H9 (cell line): Measurements from ENCODE around the gene APBA3. TPM values are rescaled to one million over a fixed set of nuclear protein-coding genes. Genes with fewer than 3 reads are reported as not detected.

Experiments used
- DNase-seq: peaks from one replicate; pipeline ENCODE4 v3.0.0-alpha.2; 2017
- H2AFZ ChIP-seq: one replicate; pipeline ENCODE4 v1.6.1; 2013; ENCODE audit warnings: mild to moderate bottlenecking, low read length, control low read depth, moderate library complexity
- H2AK5ac ChIP-seq: 2 replicates; pipeline ENCODE4 v1.6.1; 2013; ENCODE audit warnings: low read length, control low read depth, mixed read lengths; ENCODE audit not compliant: insufficient read length
- H2BK120ac ChIP-seq: one replicate; pipeline ENCODE4 v1.6.1; 2013; ENCODE audit warnings: low read depth, mild to moderate bottlenecking, low read length, control low read depth, inconsistent platforms; ENCODE audit not compliant: poor library complexity, severe bottlenecking
- H2BK12ac ChIP-seq: 2 replicates; pipeline ENCODE4 v1.6.1; 2013; ENCODE audit warnings: low read length, control low read depth, mixed read lengths, low read depth; ENCODE audit not compliant: insufficient read length
- H2BK15ac ChIP-seq: 2 replicates; pipeline ENCODE4 v1.6.1; 2013; ENCODE audit warnings: low read depth, low read length, control low read depth
- H2BK20ac ChIP-seq: one replicate; pipeline ENCODE4 v1.6.1; 2013; ENCODE audit warnings: low read depth, mild to moderate bottlenecking, low read length, control low read depth, inconsistent platforms; ENCODE audit not compliant: poor library complexity, severe bottlenecking
- H2BK5ac ChIP-seq: 2 replicates; pipeline ENCODE4 v1.6.1; 2013; ENCODE audit warnings: low read length, control low read depth, mixed read lengths; ENCODE audit not compliant: insufficient read length
- H3K14ac ChIP-seq: 2 replicates; pipeline ENCODE4 v1.6.1; 2013; ENCODE audit warnings: low read length, control low read depth; ENCODE audit not compliant: insufficient read depth
- H3K18ac ChIP-seq: 2 replicates; pipeline ENCODE4 v1.6.1; 2013; ENCODE audit warnings: low read depth, mild to moderate bottlenecking, mixed read lengths, low read length, control low read depth; ENCODE audit not compliant: insufficient read length
- H3K23ac ChIP-seq: 2 replicates; pipeline ENCODE4 v1.6.1; 2013; ENCODE audit warnings: low read length, control low read depth, mixed read lengths, low read depth; ENCODE audit not compliant: insufficient read length
- H3K23me2 ChIP-seq: 2 replicates; pipeline ENCODE4 v1.6.1; 2013; ENCODE audit warnings: low read depth, mild to moderate bottlenecking, mixed read lengths, low read length, control low read depth; ENCODE audit not compliant: insufficient read length, poor library complexity, severe bottlenecking
- H3K27ac ChIP-seq: 2 replicates; pipeline ENCODE4 v1.5.1; 2013; ENCODE audit warnings: low read length, control low read depth, mixed read lengths, low read depth; ENCODE audit not compliant: insufficient read length
- H3K27me3 ChIP-seq: 2 replicates; pipeline ENCODE4 v1.6.1; 2013; ENCODE audit warnings: low read length, control low read depth, inconsistent platforms; ENCODE audit not compliant: insufficient read depth
- H3K4ac ChIP-seq: 2 replicates; pipeline ENCODE4 v1.6.1; 2013; ENCODE audit warnings: low read depth, mild to moderate bottlenecking, control low read depth, inconsistent platforms, low read length, moderate library complexity
- H3K4me1 ChIP-seq: 2 replicates; pipeline ENCODE4 v1.6.1; 2013; ENCODE audit warnings: low read length, control low read depth, inconsistent platforms; ENCODE audit not compliant: insufficient read depth
- H3K4me2 ChIP-seq: 2 replicates; pipeline ENCODE4 v1.6.1; 2013; ENCODE audit warnings: low read length, control low read depth, mixed read lengths; ENCODE audit not compliant: insufficient read length, insufficient read depth
- H3K56ac ChIP-seq: 2 replicates; pipeline ENCODE4 v1.6.1; 2013; ENCODE audit warnings: low read depth, mild to moderate bottlenecking, mixed read lengths, low read length, control low read depth; ENCODE audit not compliant: insufficient read length
- H3K79me1 ChIP-seq: 2 replicates; pipeline ENCODE4 v1.6.1; 2013; ENCODE audit warnings: low read depth, mild to moderate bottlenecking, moderate library complexity, low read length, control low read depth, inconsistent platforms; ENCODE audit not compliant: insufficient read depth, poor library complexity, severe bottlenecking
- H3K79me2 ChIP-seq: 2 replicates; pipeline ENCODE4 v1.6.1; 2013; ENCODE audit warnings: low read length, control low read depth, inconsistent platforms; ENCODE audit not compliant: insufficient read depth
- H3K9ac ChIP-seq: 2 replicates; pipeline ENCODE4 v1.6.1; 2013; ENCODE audit warnings: low read length, control low read depth, mixed read lengths; ENCODE audit not compliant: insufficient read length; ENCODE audit errors: extremely low read depth
- H3K9me3 ChIP-seq: one replicate; pipeline ENCODE4 v1.6.1; 2013; ENCODE audit warnings: low read depth, low read length, inconsistent platforms; ENCODE audit not compliant: control insufficient read depth
- H3T11ph ChIP-seq: one replicate; pipeline ENCODE4 v1.6.1; 2013; ENCODE audit warnings: mild to moderate bottlenecking, low read length, control low read depth, inconsistent platforms
- H4K20me1 ChIP-seq: one replicate; pipeline ENCODE4 v1.6.1; 2013; ENCODE audit not compliant: control insufficient read depth, insufficient read length, insufficient read depth
- H4K5ac ChIP-seq: 2 replicates; pipeline ENCODE4 v1.6.1; 2013; ENCODE audit warnings: low read depth, mild to moderate bottlenecking, mixed read lengths, low read length, control low read depth; ENCODE audit not compliant: insufficient read length
- H4K8ac ChIP-seq: replicated peaks from 2 replicates; pipeline ENCODE4 v1.6.1; 2013; ENCODE audit warnings: low read length, control low read depth, mixed read lengths, low read depth; ENCODE audit not compliant: insufficient read length
- H4K91ac ChIP-seq: 2 replicates; pipeline ENCODE4 v1.6.1; 2013; ENCODE audit warnings: low read depth, mild to moderate bottlenecking, moderate library complexity, mixed read lengths, low read length, control low read depth; ENCODE audit not compliant: insufficient read length
- H3K27ac Mint-ChIP-seq, 3 experiments: 2 replicates in 2 of 3; 3 replicates in 1 of 3; pipeline ENCODE4 v1.8.0; 2020 to 2021; ENCODE audit warnings: mixed read lengths in 3 of 3, mild to moderate bottlenecking in 1 of 3, moderate library complexity in 1 of 3
- H3K27me3 Mint-ChIP-seq: 2 replicates; pipeline ENCODE4 v1.8.0; 2021; ENCODE audit warnings: low read depth, mild to moderate bottlenecking, moderate library complexity, mixed read lengths
- H3K36me3 Mint-ChIP-seq, 3 experiments: 2 replicates in 2 of 3; 3 replicates in 1 of 3; pipeline ENCODE4 v1.8.0; 2020 to 2021; ENCODE audit warnings: low read depth in 3 of 3, mixed read lengths in 3 of 3; ENCODE audit not compliant: insufficient read depth in 1 of 3
- H3K4me1 Mint-ChIP-seq, 2 experiments: 2 replicates each; pipeline ENCODE4 v1.8.0; 2020; ENCODE audit warnings: mixed read lengths in 2 of 2
- H3K4me3 Mint-ChIP-seq, 2 experiments: 2 replicates in 1 of 2; 3 replicates in 1 of 2; pipeline ENCODE4 v1.8.0; 2020 to 2021; ENCODE audit warnings: mild to moderate bottlenecking in 2 of 2, mixed read lengths in 2 of 2, moderate library complexity in 1 of 2
- H3K9me3 Mint-ChIP-seq, 2 experiments: 2 replicates in 1 of 2; 3 replicates in 1 of 2; pipeline ENCODE4 v1.8.0; 2020; ENCODE audit warnings: mild to moderate bottlenecking in 2 of 2, mixed read lengths in 2 of 2, moderate library complexity in 1 of 2
- CTCF ChIP-seq: fragments of 200-600 bp; sonication (generic); conservative IDR thresholded peaks from 3 replicates; pipeline ENCODE4 v1.8.0; 2021; ENCODE audit warnings: antibody characterized with exemption, mild to moderate bottlenecking
- WGBS: extraction: QIAGEN DNeasy Blood & Tissue Kit; methylation state at CpG from one replicate; pipeline ENCODE4 v1.1.7; 2013; ENCODE audit warnings: missing lambda C conversion rate, low lambda C conversion rate, mixed read lengths; ENCODE audit not compliant: insufficient read length; ENCODE audit errors: extremely low coverage; 5-methylcytosine and 5-hydroxymethylcytosine counted together
- total RNA-seq: library from RNA; stranded (reverse); gene quantifications from 2 replicates; pipeline ENCODE4 v1.2.1, GENCODE V29; 2021

APBA3 gene
- total RNA-seq, 1 experiment from 2014 or later, result 21.8 TPM

- Histone ChIP-seq H3K23ac (no peak overlapping the region), H2BK15ac (no peak overlapping the region), H3K56ac (no peak overlapping the region), H4K91ac (no peak overlapping the region), H3K14ac (no peak overlapping the region), H3K4ac (no peak overlapping the region), H3K18ac (no peak overlapping the region), H2AFZ (no peak overlapping the region), H4K8ac (no peak overlapping the region), H3K79me1 (no peaks in the 10 kb centered on the region), H3K23me2 (no peaks in the 10 kb centered on the region), H3T11ph (no peak overlapping the region), H2BK12ac (no peak overlapping the region), H3K9me3 (no peaks in the 10 kb centered on the region), H3K27me3 (no peaks in the 10 kb centered on the region), H4K20me1 (no peaks in the 10 kb centered on the region), H3K79me2 (no peaks in the 10 kb centered on the region), H3K27ac (no peak overlapping the region), H3K4me1 (no peaks in the 10 kb centered on the region), H3K9ac (no peak overlapping the region), H2BK20ac (no peak overlapping the region), H2BK120ac (no peak overlapping the region), H2BK5ac (no peak overlapping the region), H3K4me2 (no peak overlapping the region), H4K5ac (no peak overlapping the region), H2AK5ac (no peak overlapping the region)
- no CpG with 5 or more reads among the region's 20 CpGs for WGBS
- peak overlapping the region in 1 of 3 experiments; percentile 57; a peak in 2 of 7 replicates for H3K27ac Mint-ChIP-seq
- TF ChIP-seq CTCF, result no peak
- no peak for DNase-seq
- H3K4me3 Mint-ChIP-seq, result no peak overlapping the region
- H3K27me3 Mint-ChIP-seq, result no peaks in the 10 kb centered on the region; the same call in 1 of the 2 replicates
- no peaks in the 10 kb centered on the region for H3K9me3 Mint-ChIP-seq
- H3K36me3 Mint-ChIP-seq, result peaks cover 0 to 51% (median 18%) of the 10 kb centered on the region in 3 experiments; a peak in 5 of 7 replicates
- H3K4me1 Mint-ChIP-seq, result peaks cover 6 to 10% of the 10 kb centered on the region in 2 experiments
These were observed 27.8 kb downstream of the APBA3 start for GRCh38 chr19:3733549-3734309.
